Panc1 (cell line): ENCODE results near the gene NCOA5.

Source experiments
- CTCF ChIP-seq: fragments of 450-650 bp; IDR thresholded peaks from 2 replicates; pipeline ENCODE4 v1.5.1; 2017; ENCODE audit warnings: mild to moderate bottlenecking
- POLR2AphosphoS5 ChIP-seq: IDR thresholded peaks from 2 replicates; pipeline ENCODE4 v1.6.1; 2012; ENCODE audit warnings: mild to moderate bottlenecking, low read depth, low read length, moderate library complexity
- REST ChIP-seq, 2 experiments: IDR thresholded peaks; 2 replicates each; pipeline ENCODE4 v1.6.1; 2011 to 2012; ENCODE audit warnings: low read depth in 2 of 2, control low read depth in 1 of 2, low read length in 1 of 2, mild to moderate bottlenecking in 1 of 2, moderate library complexity in 1 of 2; ENCODE audit not compliant: insufficient read depth in 1 of 2
- SIN3A ChIP-seq: IDR thresholded peaks from 2 replicates; pipeline ENCODE4 v1.6.1; 2012; ENCODE audit warnings: low read depth, mild to moderate bottlenecking, low read length, moderate library complexity, borderline replicate concordance; ENCODE audit not compliant: insufficient read depth

- TF ChIP-seq CTCF, result no peak; the same call in 1 of the 2 replicates
- TF ChIP-seq POLR2AphosphoS5, result no peak
- TF ChIP-seq REST (IDR thresholded peaks at IDR 0.05; ENCODE audit: insufficient read depth in 1 of 2, low read depth in 2 of 2, low read length in 1 of 2), result no peak
- TF ChIP-seq SIN3A, result no peak
Observed at GRCh38 chr20:46023148-46023484, 66.6 kb downstream of the NCOA5 start.
